Vagina (tissue), 2 donors: ENCODE results near the gene FRMD7. TPM values are rescaled to one million over a fixed set of nuclear protein-coding genes. Genes with fewer than 3 reads are reported as not detected.
"Not testable (repeated sequence)": the region's sequence is repeated elsewhere in the genome, so short reads cannot be mapped to it uniquely, and the experiment has no call there.

Source experiments
- DNase-seq, 2 donors: peaks; one replicate each; pipeline ENCODE4 v3.0.0-alpha.2; 2017; ENCODE audit errors: extremely low spot score in 2 of 2
- H3K27ac ChIP-seq: fragments of 200-600 bp; sonication (generic); one replicate; pipeline ENCODE4 v1.5.1; 2019
- H3K27me3 ChIP-seq: fragments of 200-600 bp; sonication (generic); one replicate; pipeline ENCODE4 v1.5.1; 2019
- H3K36me3 ChIP-seq, 2 donors: fragments of 200-600 bp; sonication (generic); one replicate each; pipeline ENCODE4 v1.5.1; 2017 to 2019
- H3K4me1 ChIP-seq: fragments of 200-600 bp; sonication (generic); one replicate; pipeline ENCODE4 v1.5.1; 2019
- H3K4me3 ChIP-seq, 2 donors: fragments of 200-600 bp; sonication (generic); 1 replicate in 1 of 2; 2 replicates in 1 of 2; pipeline ENCODE4 v1.5.1; 2016 to 2019
- H3K9me3 ChIP-seq: fragments of 200-600 bp; sonication (generic); one replicate; pipeline ENCODE4 v1.5.1; 2019
- CTCF ChIP-seq, 3 experiments: fragments of 450-650 bp in 2 of 3; fragments of 200-600 bp in 1 of 3; sonication (generic) in 1 of 3; IDR thresholded peaks; one replicate each; pipeline ENCODE4 v1.5.1; 2017 to 2019; ENCODE audit warnings: antibody characterized with exemption in 3 of 3, mild to moderate bottlenecking in 2 of 3, moderate library complexity in 2 of 3
- POLR2A ChIP-seq, 2 donors: fragments of 450-650 bp; IDR thresholded peaks; one replicate each; pipeline ENCODE4 v1.6.1; 2017; ENCODE audit warnings: antibody characterized with exemption in 2 of 2, mild to moderate bottlenecking in 2 of 2, moderate library complexity in 2 of 2
- POLR2AphosphoS5 ChIP-seq, 2 donors: sonication (generic); formaldehyde crosslinking; IDR thresholded peaks; one replicate each; pipeline ENCODE4 v1.9.0; 2017; ENCODE audit warnings: antibody characterized with exemption in 2 of 2, mild to moderate bottlenecking in 2 of 2, low read depth in 1 of 2; ENCODE audit not compliant: insufficient read depth in 1 of 2
- intact Hi-C: fragments of 100-400 bp; cut with DNase I; formaldehyde crosslinking; loops from one replicate; pipeline ENCODE4 v1.15.1; 2023
- total RNA-seq: library from RNA; depleted of rRNA; stranded (reverse); fragments of >200 nt; gene quantifications from one replicate; pipeline ENCODE4 v1.2.3, GENCODE V29; 2016

Gene FRMD7
- total RNA-seq, 1 donor from 2014 or later = not detected

DNA sequence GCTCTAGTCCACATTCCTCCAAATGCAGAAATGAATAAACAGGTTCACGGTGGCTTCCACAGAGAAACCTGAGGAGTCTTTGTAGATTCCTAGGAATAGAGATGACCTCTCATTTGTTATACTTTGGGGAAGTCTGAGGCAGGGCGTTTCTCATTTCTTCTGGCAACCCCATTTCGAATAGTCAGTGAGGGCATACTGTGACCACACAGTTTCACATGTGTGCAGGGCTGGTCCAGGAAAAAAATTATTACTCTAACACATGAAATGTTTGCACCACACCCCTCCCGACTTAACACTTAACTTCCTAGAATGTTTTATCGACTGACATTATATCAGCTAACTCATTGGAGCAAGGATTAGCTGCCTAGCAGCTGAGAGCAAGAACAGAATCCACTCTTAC lies 12.0 kb downstream of the FRMD7 start:
- Histone ChIP-seq H3K4me1 (no peaks in the 10 kb centered on the region), H3K27me3 (no peaks in the 10 kb centered on the region), H3K9me3 (no peaks in the 10 kb centered on the region), H3K27ac (no peak overlapping the region), H3K36me3 (no peaks in the 10 kb centered on the region), H3K4me3 (no peak overlapping the region)
- DNase-seq = no peak
- TF ChIP-seq CTCF (IDR thresholded peaks at IDR 0.05) (no peak), POLR2A (IDR thresholded peaks at IDR 0.05) (no peak), POLR2AphosphoS5 (IDR thresholded peaks at IDR 0.05; ENCODE audit: insufficient read depth in 1 of 2, low read depth in 1 of 2) (no peak)
- intact Hi-C loops = no loop called here

GRCh38 chrX:132114607-132115006 lies 13.2 kb downstream of the FRMD7 start:
- TF ChIP-seq POLR2AphosphoS5 (IDR thresholded peaks at IDR 0.05; ENCODE audit: insufficient read depth in 1 of 2, low read depth in 1 of 2) (no peak), POLR2A (IDR thresholded peaks at IDR 0.05) (no peak), CTCF (IDR thresholded peaks at IDR 0.05) (no peak)
- intact Hi-C loops = no loop called here
- no peaks in the 10 kb centered on the region for H3K4me1 ChIP-seq
- no peaks in the 10 kb centered on the region for H3K27me3 ChIP-seq
- no peak overlapping the region for H3K4me3 ChIP-seq
- H3K27ac ChIP-seq = no peak overlapping the region
- no peak for DNase-seq
- H3K36me3 ChIP-seq = no peaks in the 10 kb centered on the region
- no peaks in the 10 kb centered on the region for H3K9me3 ChIP-seq

- Histone ChIP-seq H3K4me1 (no peaks in the 10 kb centered on the region), H3K9me3 (no peaks in the 10 kb centered on the region), H3K27ac (no peak overlapping the region), H3K36me3 (no peaks in the 10 kb centered on the region), H3K4me3 (no peak overlapping the region), H3K27me3 (no peaks in the 10 kb centered on the region)
- no peak for DNase-seq
- intact Hi-C loops = no loop called here
- TF ChIP-seq POLR2A (IDR thresholded peaks at IDR 0.05) (no peak), POLR2AphosphoS5 (IDR thresholded peaks at IDR 0.05; ENCODE audit: insufficient read depth in 1 of 2, low read depth in 1 of 2) (no peak), CTCF (IDR thresholded peaks at IDR 0.05) (no peak)
Measured at GRCh38 chrX:132107291-132107690, 20.5 kb downstream of the FRMD7 start.

GRCh38 chrX:132101799-132102198 lies 26.0 kb downstream of the FRMD7 start:
- TF ChIP-seq POLR2AphosphoS5 (IDR thresholded peaks at IDR 0.05; ENCODE audit: insufficient read depth in 1 of 2, low read depth in 1 of 2) = no peak
- no peak for TF ChIP-seq POLR2A (IDR thresholded peaks at IDR 0.05)
- TF ChIP-seq CTCF (IDR thresholded peaks at IDR 0.05) = no peak
- intact Hi-C loops = no loop called here
- Histone ChIP-seq H3K36me3 (no peaks in the 10 kb centered on the region), H3K4me1 (no peaks in the 10 kb centered on the region), H3K4me3 (no peak overlapping the region), H3K27ac (no peak overlapping the region), H3K27me3 (no peaks in the 10 kb centered on the region), H3K9me3 (no peaks in the 10 kb centered on the region)
- DNase-seq = no peak

- Histone ChIP-seq H3K9me3 (no peaks in the 10 kb centered on the region), H3K27ac (no peak overlapping the region), H3K36me3 (no peaks in the 10 kb centered on the region), H3K27me3 (no peaks in the 10 kb centered on the region), H3K4me3 (no peak overlapping the region), H3K4me1 (no peaks in the 10 kb centered on the region)
- DNase-seq = no peak
- TF ChIP-seq POLR2AphosphoS5 (IDR thresholded peaks at IDR 0.05; ENCODE audit: insufficient read depth in 1 of 2, low read depth in 1 of 2) = no peak
- no peak for TF ChIP-seq CTCF (IDR thresholded peaks at IDR 0.05)
- TF ChIP-seq POLR2A (IDR thresholded peaks at IDR 0.05) = no peak
- intact Hi-C loops = no loop called here
Measured at GRCh38 chrX:132101206-132101605, 26.6 kb downstream of the FRMD7 start.

DNA sequence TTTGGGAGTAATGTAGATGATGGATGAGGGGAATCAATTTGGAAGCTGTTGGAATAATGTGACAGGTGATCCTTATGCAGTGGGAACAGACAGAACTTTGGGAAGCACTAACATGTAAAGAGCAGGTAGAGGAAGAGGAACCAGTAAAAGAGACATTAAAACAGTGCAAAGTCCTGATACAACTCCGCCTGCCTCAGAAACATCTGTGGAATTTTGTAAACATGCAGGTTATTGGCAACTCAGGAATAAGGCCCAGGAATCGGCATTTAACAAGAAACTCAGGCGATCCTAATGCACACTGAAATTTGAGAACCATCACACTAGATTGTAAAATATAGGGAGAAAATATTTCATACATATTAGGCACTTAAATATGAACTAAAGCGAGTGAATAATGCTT lies 29.1 kb downstream of the FRMD7 start:
- DNase-seq, H3K4me3 ChIP-seq, intact Hi-C loops, H3K4me1 ChIP-seq, H3K27ac ChIP-seq, H3K9me3 ChIP-seq, H3K27me3 ChIP-seq, H3K36me3 ChIP-seq: not testable (repeated sequence)
